ENCODE results near the gene SRCAP.
"Not testable (repeated sequence)": the region's sequence is repeated elsewhere in the genome, so short reads cannot be mapped to it uniquely, and the experiment has no call there.

The SRCAP gene

DNA sequence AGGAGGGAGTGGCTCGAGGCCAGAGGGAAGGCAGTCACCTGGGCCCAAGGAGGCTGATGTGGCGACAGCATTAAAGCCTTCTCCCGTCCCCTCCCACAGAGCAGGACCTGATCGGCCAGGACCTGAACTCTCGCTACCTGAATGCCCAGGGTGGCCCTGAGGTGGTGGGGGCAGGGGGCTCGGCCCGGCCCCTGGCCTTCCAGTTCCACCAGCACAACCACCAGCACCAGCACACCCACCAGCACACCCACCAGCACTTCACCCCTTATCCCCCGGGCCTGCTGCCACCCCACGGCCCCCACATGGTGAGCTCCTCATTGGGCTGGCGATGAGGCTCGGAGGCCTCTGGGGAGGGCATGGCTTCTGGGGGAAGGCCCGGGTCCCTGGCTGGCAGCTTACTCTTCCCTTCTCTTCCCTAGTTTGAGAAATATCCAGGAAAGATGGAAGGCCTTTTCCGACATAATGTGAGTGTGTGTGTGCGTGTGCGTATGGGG lies 34.3 kb upstream of the SRCAP start:
- no peak for DNase-seq

DNA sequence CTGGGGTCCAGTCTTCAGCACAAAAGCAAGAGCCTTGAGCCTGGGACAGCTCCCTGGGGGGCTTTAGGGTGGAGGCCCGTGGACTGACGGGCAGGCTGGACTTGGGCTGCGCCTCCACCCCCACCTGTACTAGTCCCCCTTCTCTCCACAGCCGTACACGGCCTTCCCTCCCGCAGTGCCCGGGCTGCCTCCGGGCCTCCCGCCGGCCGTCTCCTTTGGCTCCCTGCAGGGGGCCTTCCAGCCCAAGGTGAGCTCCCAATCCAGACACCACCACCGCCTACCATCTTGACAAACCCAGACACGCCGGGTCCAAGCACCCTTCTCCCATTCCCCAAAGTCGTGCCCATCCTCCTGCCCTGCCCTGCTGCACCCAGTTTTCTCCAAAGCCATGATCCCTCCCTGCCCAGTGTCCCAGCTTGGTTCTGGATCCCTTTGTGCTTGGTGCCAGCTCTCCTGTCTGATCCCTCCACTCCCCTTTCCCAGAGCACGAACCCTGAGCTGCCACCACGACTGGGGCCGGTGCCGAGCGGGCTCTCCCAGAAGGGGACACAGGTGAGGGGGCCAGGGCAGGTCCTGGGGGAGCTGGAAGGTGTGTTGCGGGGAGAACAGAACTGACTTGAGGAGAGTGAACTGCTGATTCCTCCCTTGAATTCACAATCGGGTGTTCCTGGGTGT lies 33.7 kb upstream of the SRCAP start:
- no peak for DNase-seq

DNA sequence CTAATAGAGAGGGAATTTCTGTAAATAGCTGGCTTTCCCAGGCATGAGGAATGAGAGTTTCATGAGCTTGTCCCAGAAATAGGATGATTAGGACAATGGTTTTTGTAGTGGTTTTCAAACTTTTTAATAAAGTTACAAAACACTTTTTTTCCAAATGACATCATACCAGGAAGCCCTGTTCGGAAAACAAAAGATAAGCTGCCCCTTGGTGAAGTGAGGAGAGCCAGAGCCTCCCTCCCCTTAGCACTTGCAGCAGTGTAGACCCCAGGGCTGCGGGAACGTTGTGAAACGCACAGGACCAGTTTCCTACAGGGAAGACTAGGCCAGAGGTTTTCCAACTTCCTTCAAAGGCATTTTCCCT lies 33.2 kb upstream of the SRCAP start:
- DNase-seq = no peak

DNA sequence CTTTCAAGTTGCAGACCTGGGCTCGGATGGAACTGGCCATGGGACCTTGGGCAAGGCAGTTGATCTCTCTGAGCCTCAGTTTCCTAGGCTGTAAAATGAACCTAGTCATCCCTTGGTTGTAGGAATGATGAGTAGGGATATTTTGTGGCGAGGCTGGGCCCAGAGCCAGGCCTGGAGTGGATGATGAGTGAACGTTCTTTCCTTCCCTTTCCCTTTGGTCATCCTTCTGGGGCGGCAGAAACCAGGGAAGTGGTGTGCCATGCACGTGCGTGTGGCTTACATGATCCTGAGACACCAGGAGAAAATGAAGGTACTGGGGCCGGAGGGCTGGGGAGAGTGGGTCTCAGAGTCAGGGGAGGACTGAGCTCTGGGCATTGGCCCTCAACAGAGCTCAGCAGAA lies 32.3 kb upstream of the SRCAP start:
- DNase-seq = no peak

DNA sequence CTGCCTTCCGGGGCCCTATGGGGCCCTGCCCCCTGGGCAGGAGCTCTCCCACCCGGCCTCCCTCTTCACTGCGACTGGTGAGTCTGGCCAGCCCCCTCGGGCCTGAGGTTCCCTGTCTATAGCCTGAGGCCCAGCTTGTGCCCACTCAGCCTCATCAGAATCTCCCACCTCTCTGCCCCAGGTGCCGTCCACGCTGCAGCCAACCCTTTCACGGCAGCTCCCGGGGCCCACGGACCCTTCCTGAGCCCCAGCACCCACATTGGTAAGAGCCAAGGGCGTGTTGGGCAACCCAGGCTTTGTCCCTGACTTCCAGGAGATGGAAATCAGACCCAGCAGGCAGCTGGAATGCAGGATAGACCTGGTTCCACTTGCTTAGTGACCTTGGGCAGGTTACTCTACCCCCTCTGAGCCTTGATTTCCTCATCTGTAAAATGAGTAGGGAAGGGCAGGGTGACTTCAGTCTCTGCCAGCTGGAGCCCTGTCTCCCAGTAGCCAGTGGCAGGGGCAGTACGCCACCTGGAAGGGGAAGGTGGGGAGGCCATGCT lies 31.5 kb upstream of the SRCAP start:
- no peak for DNase-seq

DNA sequence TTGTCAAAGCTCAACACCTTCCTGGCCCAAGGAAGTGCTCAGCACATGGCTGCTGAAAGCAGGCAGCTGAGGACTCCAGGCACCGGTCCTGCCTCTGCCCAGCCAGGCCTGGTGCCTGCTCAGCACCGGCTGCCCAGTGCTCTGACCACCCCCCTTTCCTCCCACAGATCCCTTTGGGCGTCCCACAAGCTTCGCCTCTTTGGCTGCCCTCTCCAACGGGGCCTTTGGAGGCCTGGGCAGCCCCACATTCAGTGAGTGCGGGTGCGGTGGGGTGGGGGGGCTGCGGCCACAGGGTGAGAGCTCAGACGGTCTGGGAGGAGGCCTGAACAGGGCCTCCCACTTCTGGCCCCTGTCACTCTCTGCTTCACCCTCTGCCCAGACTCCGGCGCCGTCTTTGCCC lies 30.6 kb upstream of the SRCAP start:
- no peak for DNase-seq

DNA sequence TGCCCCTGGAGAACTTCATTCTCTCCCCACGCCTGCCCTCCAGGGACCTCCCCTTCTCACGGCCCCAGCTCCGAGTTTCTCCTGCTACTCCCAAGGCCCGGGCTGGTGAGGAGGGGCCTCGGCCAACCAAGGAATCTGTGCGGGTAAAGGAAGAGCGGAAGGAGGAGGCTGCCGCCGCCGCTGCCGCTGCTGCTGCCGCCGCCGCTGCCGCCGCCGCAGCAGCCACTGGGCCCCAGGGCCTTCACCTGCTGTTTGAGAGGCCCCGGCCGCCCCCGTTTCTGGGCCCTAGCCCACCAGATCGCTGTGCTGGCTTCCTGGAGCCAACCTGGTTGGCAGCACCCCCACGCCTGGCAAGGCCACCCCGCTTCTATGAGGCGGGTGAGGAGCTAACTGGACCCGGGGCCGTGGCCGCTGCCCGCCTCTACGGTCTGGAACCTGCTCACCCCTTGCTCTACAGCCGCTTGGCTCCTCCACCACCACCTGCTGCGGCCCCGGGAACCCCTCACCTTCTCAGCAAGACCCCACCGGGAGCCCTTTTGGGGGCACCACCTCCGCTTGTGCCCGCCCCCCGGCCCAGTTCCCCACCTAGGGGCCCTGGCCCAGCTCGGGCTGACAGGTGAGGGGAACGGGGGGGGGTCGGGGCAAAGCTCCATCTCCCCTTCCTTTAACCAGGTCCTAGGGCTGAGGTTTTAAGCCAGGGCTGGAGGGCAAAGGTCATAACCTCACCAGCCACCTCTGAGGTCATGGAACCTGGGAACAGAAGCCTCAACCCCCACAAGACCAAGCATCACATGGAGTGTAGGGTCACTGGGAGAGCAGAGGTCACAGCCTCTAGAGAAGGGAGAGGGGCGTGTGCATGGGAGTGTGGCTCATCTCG lies 29.7 kb upstream of the SRCAP start:
- DNase-seq = no peak

DNA sequence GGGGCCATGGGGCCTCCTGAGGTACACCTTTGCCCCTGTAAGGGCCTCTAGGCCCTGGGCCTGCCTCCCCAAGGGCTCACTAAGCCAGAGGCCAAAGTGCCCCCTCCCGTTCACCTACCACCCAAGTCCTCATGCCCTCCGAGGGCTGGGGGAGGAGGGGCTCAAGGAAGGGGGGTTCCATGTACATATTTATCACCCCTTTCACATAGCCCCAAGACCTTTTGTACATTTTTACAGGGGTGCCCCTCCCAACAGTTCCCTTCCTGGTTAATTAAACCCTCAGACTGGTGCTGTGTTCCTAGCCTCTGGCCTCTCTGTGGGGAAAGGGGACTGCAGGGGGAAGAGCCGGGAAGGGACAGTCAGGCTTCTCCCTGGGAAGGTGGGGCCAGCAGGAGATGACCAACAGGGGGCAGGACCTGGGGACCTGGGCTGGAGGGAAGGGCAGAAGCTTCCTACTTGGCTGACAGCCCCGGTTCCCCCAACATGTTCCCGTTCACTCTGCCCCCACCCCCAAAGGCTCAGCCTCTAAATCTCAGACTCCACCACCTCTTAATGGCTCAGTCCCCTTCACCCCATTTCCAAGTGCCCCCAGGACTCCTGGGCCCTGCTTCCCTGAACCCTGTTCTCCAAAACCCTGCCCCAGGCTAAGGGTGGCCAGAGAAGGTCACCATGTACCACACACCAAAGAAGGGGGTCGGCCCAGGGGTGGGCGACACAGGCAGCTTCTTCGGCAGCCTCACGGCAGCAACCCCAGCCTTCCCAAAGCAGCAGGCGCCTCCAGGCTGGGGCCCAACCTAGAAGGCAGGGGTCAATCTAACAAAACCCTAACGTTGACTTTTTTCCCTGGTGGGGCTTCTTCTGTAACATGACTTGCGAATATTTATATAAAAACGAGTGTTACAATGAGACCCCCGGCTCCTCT lies 28.8 kb upstream of the SRCAP start:
- DNase-seq = no peak

DNA sequence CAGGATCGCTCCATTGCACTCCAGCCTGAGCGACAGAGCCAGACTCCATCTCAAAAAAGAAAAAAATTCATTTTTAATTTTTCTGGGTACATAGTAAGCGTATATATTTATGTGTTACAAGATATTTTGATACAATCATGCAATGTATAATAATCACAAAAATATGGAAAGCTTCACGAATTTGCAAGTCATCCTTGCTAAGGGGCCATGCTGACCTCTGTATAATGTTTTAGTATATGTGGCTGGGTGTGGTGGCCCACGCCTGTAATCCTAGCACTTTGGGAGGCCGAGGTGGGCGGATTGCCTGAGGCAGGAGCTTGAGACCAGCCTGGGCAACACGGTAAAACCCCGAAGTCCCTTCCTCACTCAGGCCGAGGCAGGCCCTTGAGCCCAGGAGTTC lies 23.8 kb upstream of the SRCAP start:
- no peak for DNase-seq

DNA sequence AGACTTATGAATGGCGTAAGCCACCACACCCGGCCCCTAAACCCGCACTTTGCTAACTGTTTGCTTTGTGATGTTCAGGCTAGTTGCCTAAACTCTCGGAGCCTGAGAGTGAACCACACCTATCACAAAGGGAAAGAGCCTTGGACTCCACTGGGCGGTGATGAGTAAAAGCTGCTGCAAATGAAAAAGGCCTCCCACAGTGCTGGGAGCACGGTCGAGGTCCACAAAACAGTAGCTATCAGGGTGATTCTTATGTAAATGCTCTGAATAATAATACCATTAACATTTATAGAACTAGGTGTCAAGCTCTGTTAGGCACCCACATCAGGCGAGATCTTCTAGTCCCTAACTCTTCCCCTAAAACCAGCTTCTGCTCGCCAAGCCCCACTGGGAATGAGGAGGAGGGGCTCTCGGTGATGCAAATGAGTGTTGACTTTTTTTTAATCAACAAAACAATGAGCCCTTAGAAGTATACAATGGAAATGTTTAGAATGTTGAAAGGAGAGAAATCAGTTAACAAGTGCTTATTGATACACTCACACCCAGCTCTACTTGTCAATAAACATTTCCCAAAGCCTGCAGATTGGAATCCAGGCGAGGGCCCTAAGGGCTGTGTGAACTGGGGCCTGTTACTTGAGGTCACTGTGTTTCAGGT lies 20.9 kb upstream of the SRCAP start:
- no peak for DNase-seq

DNA sequence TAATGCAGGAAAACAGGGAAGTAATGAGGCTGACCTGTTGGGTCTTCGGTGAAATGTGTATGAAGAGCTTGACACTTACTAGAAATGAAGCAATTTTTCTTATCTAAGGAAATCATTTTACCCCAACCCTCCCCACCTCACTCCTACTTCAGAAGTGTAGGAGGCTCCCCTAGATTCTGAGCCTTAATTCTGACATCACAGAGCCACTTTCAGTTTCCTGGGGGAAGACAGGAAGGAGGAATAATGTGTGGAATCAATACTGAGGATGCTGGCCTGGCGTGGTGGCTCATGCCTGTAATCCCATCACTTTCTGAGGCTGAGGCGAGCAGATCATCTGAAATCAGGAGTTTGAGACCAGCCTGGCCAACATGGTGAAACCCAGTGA lies 20.4 kb upstream of the SRCAP start:
- no peak for DNase-seq

DNA sequence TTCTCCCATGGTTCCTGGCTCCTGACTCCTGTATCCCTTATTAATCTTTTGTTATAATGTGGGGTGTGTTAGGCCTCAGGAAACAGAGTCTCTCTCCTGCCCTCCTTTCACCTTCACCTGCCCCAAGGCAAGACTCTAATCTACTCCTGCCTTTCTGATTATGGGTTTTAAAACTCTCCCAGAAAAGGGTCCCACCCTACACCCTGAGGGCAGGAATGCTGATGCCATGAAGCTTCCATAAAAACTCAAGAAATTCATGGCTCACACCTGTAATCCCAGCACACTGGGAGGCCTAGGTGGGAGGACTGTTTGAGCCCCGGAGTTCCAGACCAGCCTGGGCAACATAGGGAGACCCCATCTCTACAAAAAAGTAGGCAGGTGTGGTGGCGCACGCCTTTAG lies 18.6 kb upstream of the SRCAP start:
- DNase-seq = no peak

DNA sequence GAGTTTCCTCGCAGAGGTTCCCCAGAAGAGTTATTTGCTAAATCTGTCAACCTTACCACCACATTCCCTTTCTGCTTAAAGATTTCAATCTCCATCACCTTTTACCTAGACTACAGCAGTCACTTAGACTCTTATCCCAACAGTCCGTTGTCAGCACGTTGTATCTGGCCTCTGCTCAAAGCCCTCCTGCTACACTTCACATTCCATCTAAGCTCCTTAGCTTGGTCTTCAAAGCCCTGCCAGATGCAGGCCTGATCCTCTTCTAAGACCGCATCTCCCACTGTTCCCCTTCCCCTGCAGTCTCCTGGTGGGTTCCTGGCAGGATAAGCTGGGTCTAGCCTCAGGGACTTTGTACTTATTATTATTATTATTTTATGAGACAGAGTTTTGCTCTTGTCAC lies 10.3 kb upstream of the SRCAP start:
- DNase-seq = no peak

DNA sequence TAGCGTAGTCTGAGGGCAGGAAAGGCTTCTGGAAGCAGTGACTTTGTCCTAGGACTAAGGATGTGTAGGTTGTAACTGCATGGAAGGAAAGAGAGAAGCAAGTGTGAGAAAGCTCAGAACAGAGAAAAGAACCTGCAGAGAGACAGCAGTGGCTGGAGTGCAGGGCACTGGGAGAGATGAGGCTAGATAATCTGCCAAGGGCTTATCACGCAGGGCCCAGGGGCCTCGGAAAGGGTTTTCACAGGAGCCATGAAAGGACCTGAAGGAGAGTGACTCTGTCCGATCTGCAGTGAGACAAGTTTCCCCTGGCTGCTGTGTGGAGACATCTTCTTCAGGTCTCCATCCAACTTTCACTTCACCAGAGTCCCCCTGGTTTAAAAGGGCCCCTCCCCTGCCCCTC lies 7.1 kb upstream of the SRCAP start:
- no peak for DNase-seq

DNA sequence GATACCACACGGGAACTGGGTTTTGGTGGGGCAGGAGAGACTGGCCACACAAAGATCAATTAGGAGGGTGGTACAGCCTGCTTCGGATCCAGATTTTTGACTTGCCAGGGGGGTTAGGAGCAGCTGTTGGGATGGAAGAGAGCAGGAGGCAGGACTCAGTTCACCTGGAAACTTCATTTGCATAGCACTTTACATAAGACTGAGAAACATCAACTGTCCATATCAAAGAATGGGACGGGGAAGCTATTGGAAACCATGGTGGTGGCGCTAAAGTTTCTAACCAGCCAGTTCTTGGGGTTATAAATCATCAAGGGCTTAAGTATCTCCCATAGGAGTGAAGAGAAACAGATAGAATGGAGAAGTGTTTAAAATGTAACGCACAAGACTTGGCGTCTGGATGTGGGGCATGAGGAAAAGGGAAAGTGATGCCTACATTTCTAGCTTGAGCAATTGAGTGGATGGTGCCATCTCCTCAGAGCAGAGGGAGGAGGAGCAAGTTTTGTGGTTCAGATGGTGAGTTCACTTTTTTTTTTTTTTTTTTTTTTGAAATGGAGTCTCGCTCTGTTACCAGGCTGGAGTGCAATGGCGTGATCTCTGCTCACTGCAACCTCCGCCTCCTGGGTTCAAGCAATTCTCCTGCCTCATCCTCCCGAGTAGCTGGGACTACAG lies 6.4 kb upstream of the SRCAP start:
- no peak for DNase-seq

DNA sequence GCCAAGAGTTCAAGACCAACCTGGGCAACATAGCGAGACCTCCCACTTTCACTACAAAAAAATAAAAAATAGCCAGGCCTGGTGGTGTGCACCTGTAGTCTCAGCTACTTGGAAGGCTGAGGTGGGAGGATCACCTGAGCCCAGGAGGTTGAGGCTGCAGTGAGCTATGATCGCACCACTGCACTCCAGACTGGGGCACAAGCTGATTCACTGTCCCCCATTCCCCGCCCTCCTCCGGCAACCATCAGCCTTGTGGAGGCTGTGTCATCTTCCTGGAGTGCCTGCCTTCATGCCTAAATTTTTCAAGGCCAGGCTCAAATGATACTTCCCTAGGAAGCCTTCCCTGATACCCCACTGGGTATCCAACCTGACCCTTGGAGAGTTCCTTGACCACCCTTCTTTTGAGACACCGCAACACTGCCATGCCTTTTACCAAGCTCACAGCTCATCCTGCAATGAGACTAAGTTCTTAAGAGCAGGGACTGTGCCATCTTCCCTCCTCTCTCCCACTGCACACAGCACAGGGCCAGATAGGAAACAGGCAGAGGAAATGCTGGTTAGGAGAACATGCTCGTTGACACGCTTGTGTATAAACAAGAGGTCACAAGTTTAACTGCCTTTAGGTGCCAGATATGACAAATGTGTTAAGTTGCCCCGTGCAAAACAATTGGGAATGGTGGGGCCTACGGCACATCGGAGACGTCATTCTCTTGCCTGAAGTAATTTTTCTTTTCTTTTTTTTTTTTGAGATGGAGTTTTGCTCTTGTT lies 3.9 kb upstream of the SRCAP start:
- DNase-seq = no peak

DNA sequence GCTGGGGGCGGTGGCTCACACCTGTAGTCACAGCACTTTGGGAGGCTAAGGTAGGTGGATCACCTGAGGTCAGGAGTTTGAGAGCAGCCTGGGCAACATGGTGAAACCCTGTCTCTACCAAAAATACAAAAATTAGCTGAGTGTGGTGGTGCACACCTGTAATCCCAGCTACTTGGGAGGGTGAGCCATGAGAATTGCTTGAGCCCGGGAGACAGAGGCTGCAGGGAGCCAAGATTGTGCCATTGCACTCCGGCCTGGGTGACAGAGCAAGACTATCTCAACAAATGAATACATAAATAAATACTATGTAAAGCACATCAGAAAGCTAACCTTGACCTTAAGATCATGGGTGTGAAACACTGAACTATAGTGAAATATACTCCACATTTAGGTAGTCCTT lies 2.3 kb upstream of the SRCAP start:
- DNase-seq = not testable (repeated sequence)

DNA sequence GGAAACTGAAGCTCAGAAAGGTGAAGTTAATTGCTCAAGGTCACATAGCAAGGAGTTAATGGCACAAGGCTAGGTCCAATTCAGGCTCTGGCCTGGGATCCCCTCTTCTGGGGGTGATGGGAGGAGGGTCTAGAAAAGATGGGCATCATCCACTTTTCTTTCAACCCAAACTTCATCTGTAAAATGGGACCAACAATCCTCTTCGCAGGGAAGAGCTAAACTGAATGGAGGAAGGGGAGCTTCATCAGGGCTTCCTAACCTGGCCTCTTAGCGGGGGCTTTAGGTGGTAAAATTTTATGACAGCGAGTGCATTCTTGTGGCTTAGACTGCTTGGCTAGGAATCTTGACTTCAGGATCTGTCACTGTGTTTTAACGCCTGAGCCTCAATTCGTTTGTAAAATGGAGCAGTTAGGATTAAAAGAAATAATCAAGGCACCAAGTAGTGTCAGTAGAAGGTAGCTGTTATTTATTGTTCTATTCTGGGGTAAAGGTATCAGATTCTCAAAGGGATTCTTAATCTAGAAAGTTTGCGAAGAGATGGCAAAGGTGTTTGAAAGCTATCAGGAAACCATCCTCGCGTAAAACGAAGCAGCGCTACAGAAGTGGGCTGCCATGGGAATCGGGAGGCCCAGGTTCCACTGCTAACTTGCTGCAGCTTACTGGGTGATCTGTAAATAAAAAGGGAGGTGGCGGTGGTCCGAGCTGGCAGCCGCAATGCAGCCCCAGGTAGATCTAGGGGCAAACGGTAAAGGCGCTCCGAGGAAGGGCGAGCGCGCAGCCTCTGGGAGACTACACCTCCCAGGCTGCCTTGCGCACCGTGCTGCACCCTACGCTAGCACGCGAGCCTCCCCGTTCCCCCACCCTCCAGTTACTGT lies 1.5 kb upstream of the SRCAP start:
- DNase-seq = no peak

DNA sequence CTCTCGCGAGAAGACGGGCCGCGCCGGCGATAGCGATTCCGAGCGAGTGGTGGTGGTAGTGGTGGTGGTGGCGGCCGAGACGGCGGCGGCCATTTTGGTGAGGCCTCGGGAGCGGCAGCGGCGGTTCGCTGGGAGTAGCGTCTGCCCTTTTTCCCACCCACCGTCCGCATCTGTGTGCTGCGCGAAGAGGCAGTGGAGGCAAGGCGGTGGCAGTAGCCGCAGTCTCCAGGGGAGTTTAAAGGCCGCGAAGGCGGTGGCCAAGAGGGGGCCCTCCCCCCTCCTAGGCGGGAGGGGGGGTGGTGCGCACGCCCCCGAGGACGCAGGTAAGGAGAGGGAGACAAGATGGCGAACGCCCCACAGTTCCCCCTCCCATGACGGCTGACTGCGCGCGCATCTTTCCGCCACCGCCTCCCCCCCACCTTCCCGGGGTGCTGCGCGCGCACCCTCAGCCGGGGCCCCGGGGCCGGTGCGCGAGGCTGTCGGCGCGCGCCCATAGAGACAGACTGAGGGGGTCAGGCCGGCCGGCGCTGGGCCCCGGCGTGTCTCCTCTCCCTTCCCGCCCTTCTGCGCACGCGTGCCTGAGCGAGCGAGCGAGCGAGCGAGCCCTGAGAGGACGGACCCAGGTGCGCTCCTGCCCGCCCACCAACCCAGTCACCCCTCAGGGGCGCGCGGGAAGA lies 694 bp upstream of the SRCAP start:
- DNase-seq = peak; percentile 99
